HEK293T (cell line): ENCODE measurements around the gene UBE2C.

Source experiments
- CTCF ChIA-PET: fragments of 350-600 bp; formaldehyde crosslinking; extraction: SDS; loops from one replicate; lab custom pipeline; 2021; ENCODE audit warnings: antibody characterized with exemption, inconsistent platforms; lab: Yijun Ruan, JAX
- POLR2A ChIA-PET: fragments of 350-600 bp; formaldehyde crosslinking; extraction: SDS; loops from one replicate; lab custom pipeline; 2020; ENCODE audit warnings: antibody characterized with exemption, inconsistent platforms; lab: Yijun Ruan, JAX
- DNase-seq: peaks from one replicate; pipeline ENCODE4 v3.0.0; 2012; ENCODE audit warnings: mixed read lengths; ENCODE audit errors: extremely low spot score
- ARNT ChIP-seq: fragments of 450-650 bp; IDR thresholded peaks from 2 replicates; pipeline ENCODE4 v1.6.1; 2017; ENCODE audit warnings: mild to moderate bottlenecking
- BHLHE40 ChIP-seq: fragments of 450-650 bp; IDR thresholded peaks from 2 replicates; pipeline ENCODE4 v1.6.1; 2016; ENCODE audit warnings: mild to moderate bottlenecking, moderate library complexity, borderline replicate concordance
- CTBP1 ChIP-seq: fragments of 450-650 bp; IDR thresholded peaks from 2 replicates; pipeline ENCODE4 v1.6.1; 2016; ENCODE audit warnings: borderline replicate concordance
- ELF4 ChIP-seq: fragments of 450-650 bp; IDR thresholded peaks from 2 replicates; pipeline ENCODE4 v1.6.1; 2017; ENCODE audit warnings: antibody characterized with exemption
- FOXA1 ChIP-seq: fragments of 450-650 bp; IDR thresholded peaks from 2 replicates; pipeline ENCODE4 v1.6.1; 2016; ENCODE audit warnings: mild to moderate bottlenecking
- FOXK2 ChIP-seq: fragments of 450-650 bp; IDR thresholded peaks from 2 replicates; pipeline ENCODE4 v1.6.1; 2016; ENCODE audit warnings: mild to moderate bottlenecking
- FOXM1 ChIP-seq: fragments of 450-650 bp; IDR thresholded peaks from 2 replicates; pipeline ENCODE4 v1.6.1; 2017; ENCODE audit warnings: mild to moderate bottlenecking, borderline replicate concordance
- HDGF ChIP-seq: fragments of 450-650 bp; IDR thresholded peaks from 2 replicates; pipeline ENCODE4 v1.6.1; 2017; ENCODE audit warnings: antibody characterized with exemption, borderline replicate concordance
- L3MBTL2 ChIP-seq: fragments of 450-650 bp; conservative IDR thresholded peaks from 2 replicates; pipeline ENCODE4 v1.6.1; 2016; ENCODE audit warnings: mild to moderate bottlenecking
- LEF1 ChIP-seq: fragments of 450-650 bp; IDR thresholded peaks from 2 replicates; pipeline ENCODE4 v1.6.1; 2017; ENCODE audit warnings: mild to moderate bottlenecking, borderline replicate concordance
- NFRKB ChIP-seq: fragments of 450-650 bp; IDR thresholded peaks from 2 replicates; pipeline ENCODE4 v1.6.1; 2016; ENCODE audit warnings: mild to moderate bottlenecking, moderate library complexity
- PKNOX1 ChIP-seq: fragments of 450-650 bp; IDR thresholded peaks from 2 replicates; pipeline ENCODE4 v1.6.1; 2016
- SP1 ChIP-seq: fragments of 450-650 bp; IDR thresholded peaks from 2 replicates; pipeline ENCODE4 v1.6.1; 2017
- SUZ12 ChIP-seq: fragments of 450-650 bp; IDR thresholded peaks from 2 replicates; pipeline ENCODE4 v1.6.1; 2016; ENCODE audit warnings: mild to moderate bottlenecking
- TARDBP ChIP-seq: fragments of 450-650 bp; IDR thresholded peaks from 2 replicates; pipeline ENCODE4 v1.6.1; 2016
- ZNF384 ChIP-seq: fragments of 450-650 bp; IDR thresholded peaks from 2 replicates; pipeline ENCODE4 v1.6.1; 2016

Gene UBE2C

GRCh38 chr20:45848421-45848820, 36.0 kb downstream of the UBE2C start:
- TF ChIP-seq HDGF (no peak), FOXM1 (no peak), L3MBTL2 (no peak), BHLHE40 (no peak), NFRKB (no peak)
- CTCF ChIA-PET: no interaction called here
- no peak for DNase-seq
- POLR2A ChIA-PET: no interaction called here

- ChIA-PET POLR2A (no interaction called here), CTCF (no interaction called here)
- no peak for DNase-seq
- no peak for TF ChIP-seq ELF4
- no peak for TF ChIP-seq FOXK2
- TF ChIP-seq LEF1: no peak
- TF ChIP-seq HDGF: no peak
- TF ChIP-seq ARNT: no peak
- no peak for TF ChIP-seq SP1
- no peak for TF ChIP-seq BHLHE40
- no peak for TF ChIP-seq FOXA1
- no peak for TF ChIP-seq TARDBP
- no peak for TF ChIP-seq CTBP1
- TF ChIP-seq ZNF384: no peak
- no peak for TF ChIP-seq SUZ12
Observed at GRCh38 chr20:45848969-45849582, 36.6 kb downstream of the UBE2C start.

- no peak for DNase-seq
- no peak for TF ChIP-seq FOXA1
- no peak for TF ChIP-seq ELF4
- TF ChIP-seq FOXM1: no peak
- no peak for TF ChIP-seq HDGF
- no peak for TF ChIP-seq TARDBP
- no peak for TF ChIP-seq NFRKB
- no peak for TF ChIP-seq SP1
- TF ChIP-seq CTBP1: no peak
- no peak for TF ChIP-seq FOXK2
- TF ChIP-seq ZNF384: no peak
- no peak for TF ChIP-seq LEF1
- TF ChIP-seq SUZ12: no peak
- TF ChIP-seq L3MBTL2: no peak
- no peak for TF ChIP-seq BHLHE40
- no peak for TF ChIP-seq PKNOX1
- no peak for TF ChIP-seq ARNT
- ChIA-PET CTCF (no interaction called here), POLR2A (no interaction called here)
Observed at GRCh38 chr20:45850238-45850637, 37.8 kb downstream of the UBE2C start.

- CTCF ChIA-PET: no interaction called here
- DNase-seq: no peak
- TF ChIP-seq SP1 (no peak), ARNT (no peak), ZNF384 (no peak), HDGF (no peak)
- POLR2A ChIA-PET: no interaction called here
Observed at GRCh38 chr20:45850926-45851325, 38.5 kb downstream of the UBE2C start.

GRCh38 chr20:45851501-45851900, 39.1 kb downstream of the UBE2C start:
- DNase-seq: no peak
- TF ChIP-seq SP1 (no peak), LEF1 (no peak), FOXK2 (no peak), FOXA1 (no peak)
- ChIA-PET CTCF (no interaction called here), POLR2A (no interaction called here)

GRCh38 chr20:45852326-45852725, 39.9 kb downstream of the UBE2C start:
- ChIA-PET POLR2A (no interaction called here), CTCF (interaction anchor here (0.6 kb wide), 1 partner anchor 82 kb away, joined by 3 read pairs; no protein-coding TSS in a partner anchor)
- DNase-seq: no peak
- TF ChIP-seq PKNOX1 (no peak), ARNT (no peak), LEF1 (no peak), FOXA1 (no peak), TARDBP (no peak), BHLHE40 (no peak), SP1 (no peak), L3MBTL2 (no peak), HDGF (no peak)

GRCh38 chr20:45853484-45853883, 41.0 kb downstream of the UBE2C start:
- no peak for DNase-seq
- no peak for TF ChIP-seq FOXM1
- TF ChIP-seq FOXA1: no peak
- no peak for TF ChIP-seq TARDBP
- TF ChIP-seq PKNOX1: no peak
- no peak for TF ChIP-seq ELF4
- no peak for TF ChIP-seq CTBP1
- POLR2A ChIA-PET: no interaction called here
- CTCF ChIA-PET: no interaction called here
